ENCODE data around the gene NHLRC4.

DNA sequence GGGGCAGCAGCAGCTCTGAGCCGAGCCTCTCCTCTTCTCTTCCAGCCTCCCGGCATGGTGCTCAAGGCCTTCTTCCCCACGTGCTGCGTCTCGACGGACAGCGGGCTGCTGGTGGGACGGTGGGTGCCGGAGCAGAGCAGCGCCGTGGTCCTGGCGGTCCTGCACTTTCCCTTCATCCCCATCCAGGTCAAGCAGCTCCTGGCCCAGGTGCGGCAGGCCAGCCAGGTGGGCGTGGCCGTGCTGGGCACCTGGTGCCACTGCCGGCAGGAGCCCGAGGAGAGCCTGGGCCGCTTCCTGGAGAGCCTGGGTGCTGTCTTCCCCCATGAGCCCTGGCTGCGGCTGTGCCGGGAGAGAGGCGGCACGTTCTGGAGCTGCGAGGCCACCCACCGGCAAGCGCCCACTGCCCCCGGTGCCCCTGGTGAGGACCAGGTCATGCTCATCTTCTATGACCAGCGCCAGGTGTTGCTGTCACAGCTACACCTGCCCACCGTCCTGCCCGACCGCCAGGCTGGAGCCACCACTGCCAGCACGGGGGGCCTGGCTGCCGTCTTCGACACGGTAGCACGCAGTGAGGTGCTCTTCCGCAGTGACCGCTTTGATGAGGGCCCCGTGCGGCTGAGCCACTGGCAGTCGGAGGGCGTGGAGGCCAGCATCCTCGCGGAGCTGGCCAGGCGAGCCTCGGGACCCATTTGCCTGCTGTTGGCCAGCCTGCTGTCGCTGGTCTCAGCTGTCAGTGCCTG lies 7.4 kb downstream of the NHLRC4 start:
- TF ChIP-seq SUZ12 (IDR thresholded peaks at IDR 0.05) (no peak), CTBP1 (IDR thresholded peaks at IDR 0.05; ENCODE audit: borderline replicate concordance) (no peak), FOXA1 (IDR thresholded peaks at IDR 0.05) (no peak), FOXM1 (IDR thresholded peaks at IDR 0.05; ENCODE audit: borderline replicate concordance) (no peak), BHLHE40 (IDR thresholded peaks at IDR 0.05; ENCODE audit: borderline replicate concordance) (no peak), FOXK2 (IDR thresholded peaks at IDR 0.05) (no peak), TARDBP (IDR thresholded peaks at IDR 0.05) (no peak), LEF1 (IDR thresholded peaks at IDR 0.05; ENCODE audit: borderline replicate concordance) (no peak)

Measured in HEK293T (cell line).